NCI-H1930 (cell line): ENCODE data around the gene KCP.

Source experiments
- DNase-seq, 2 experiments: peaks; one replicate each; lab custom pipeline; 2025; lab: John Stamatoyannopoulos, UW

The KCP gene

DNA sequence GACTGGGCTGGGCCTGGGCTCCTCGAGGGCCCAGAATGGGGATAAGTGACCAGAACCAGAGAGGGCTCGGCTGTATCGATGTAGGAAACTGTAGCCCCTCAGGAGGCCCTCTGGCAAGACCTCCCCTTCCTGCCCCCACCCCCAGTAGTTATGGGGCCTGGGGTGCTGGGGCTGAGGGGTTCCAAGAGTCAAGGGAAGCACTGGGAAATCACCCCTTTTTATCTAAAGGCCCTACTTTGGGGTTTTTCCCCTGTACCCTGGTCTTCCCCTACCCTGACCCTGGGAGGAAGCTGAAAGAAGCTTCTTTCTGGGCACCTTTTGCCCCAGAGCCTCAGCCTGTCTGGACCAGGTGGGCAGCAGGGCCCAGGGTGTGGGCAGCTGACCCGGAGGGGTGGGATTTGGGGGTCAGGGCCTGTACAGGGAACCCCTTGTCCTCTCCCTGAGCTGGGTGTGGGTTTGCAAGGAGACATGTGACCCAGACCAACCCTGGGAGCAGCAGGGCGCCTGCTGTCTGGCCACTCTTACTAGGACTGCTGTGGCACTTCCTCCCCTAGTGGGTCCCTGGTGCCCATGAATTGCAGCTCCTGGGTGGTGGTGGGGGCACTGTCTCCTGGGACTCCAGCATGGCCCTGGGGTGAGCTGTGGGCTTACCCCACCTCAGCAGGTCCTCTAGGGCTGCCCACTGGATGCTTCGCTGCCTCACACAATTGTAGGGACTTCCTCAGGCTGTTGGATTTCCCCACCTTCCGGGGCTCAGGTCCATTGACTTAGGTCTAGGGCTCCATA is 28.8 kb upstream of the KCP start:
- DNase-seq = no peak

DNA sequence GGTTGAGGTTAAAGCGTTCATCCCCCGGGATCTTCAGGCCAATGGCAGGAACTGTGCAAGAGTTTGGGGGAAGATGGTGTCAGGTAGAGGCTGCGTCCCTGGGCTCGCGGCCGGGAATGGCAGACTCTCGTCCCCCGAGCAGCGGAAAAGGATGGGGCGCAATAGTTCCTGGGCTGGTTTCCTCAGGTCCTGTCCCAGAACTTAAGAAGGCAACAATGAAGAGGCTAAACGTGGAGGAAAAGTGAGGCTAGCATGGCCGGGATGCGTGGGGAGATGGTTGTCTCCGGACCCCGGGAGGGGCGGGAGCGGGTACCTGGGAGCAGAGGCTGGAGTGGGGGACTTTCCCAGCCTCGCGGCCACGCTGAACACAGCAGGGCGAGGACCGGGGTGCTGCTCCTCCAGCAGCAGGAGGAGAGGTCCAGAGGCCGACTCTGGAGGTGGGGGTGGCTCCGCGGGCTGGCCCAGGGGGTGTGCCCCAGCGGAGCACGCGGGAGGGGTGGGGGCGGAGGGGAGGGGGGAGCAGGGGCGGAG is 28.1 kb upstream of the KCP start:
- no peak for DNase-seq

GRCh38 chr7:128937647-128938543 is 27.4 kb upstream of the KCP start, which contains the start of gene IRF5:
IRF5 (plus strand) TSS chr7:128937927; CDS start chr7:128942082, 4,155 bp downstream.
- peak in 1 of 2 experiments; percentile 55 for DNase-seq

GRCh38 chr7:128937271-128937646 is 26.8 kb upstream of the KCP start:
- no peak for DNase-seq

GRCh38 chr7:128936798-128937197 is 26.3 kb upstream of the KCP start:
- no peak for DNase-seq

DNA sequence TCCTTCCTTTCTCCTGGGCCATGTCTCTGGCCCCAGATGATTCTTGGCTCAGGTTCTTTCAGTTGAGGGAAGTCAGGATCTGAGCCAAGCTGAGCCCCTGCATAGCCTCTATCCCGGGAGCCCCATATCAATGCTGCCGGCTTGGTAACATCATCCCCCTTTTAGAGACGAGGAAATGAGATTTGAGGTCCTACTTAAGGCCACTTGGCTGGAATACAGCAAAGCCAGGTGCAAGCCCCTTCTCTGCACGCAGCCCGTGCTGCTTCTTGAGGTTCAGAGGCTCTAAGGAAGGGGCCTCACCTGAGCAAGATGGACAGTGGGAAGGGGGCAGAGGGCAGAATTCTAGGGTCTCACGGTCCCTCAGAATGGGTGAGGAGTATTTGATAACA is 24.8 kb upstream of the KCP start:
- no peak for DNase-seq

DNA sequence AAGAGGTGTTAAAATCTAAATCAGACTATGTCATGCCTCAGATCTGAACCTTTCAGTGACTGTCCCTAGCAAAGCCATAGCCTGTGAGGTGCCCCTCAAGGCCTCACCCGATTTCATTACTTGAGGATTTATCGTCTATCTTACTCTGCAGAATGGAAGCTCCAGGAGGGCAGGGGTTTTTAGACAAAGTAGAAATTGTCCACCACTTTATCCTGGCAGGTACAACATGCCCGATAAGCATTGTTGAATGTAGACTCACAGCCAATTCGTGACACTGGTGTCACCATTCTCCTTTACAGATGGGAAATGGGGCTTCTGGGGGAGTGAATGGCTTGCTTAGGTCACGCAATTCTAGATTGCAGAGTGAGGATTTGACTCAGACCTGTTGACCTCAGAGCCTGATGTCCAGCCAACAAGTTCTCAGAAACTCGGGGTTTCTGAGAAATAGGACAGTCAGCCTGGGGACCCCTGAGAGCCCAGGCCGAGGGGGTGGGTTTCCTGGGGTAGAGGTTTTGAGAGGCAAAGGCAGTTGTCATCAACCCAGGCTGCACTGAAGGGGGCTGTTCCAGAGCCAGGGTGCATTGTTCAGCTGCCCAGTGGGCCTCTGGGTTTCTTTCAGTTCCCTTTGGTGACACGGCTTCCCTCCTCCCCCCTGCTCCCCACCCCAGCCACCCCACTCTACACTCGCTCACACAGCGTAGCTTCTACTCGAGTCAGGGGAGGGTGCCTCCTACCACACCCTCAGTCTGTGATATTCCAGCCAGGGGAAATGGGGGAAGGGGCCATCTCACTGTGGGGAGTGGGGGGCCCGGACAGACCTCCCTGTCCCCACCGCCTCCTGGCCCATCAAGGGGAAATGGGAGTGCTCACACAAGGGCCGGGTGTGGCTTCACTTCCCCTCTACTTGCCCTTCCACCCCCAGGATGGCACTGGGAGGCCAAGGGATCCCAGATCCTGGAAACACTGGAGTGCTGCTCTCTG is 24.1 kb upstream of the KCP start:
- DNase-seq = no peak

GRCh38 chr7:128933180-128933891 is 22.8 kb upstream of the KCP start:
- DNase-seq = no peak

GRCh38 chr7:128932862-128933179 is 22.3 kb upstream of the KCP start:
- no peak for DNase-seq

DNA sequence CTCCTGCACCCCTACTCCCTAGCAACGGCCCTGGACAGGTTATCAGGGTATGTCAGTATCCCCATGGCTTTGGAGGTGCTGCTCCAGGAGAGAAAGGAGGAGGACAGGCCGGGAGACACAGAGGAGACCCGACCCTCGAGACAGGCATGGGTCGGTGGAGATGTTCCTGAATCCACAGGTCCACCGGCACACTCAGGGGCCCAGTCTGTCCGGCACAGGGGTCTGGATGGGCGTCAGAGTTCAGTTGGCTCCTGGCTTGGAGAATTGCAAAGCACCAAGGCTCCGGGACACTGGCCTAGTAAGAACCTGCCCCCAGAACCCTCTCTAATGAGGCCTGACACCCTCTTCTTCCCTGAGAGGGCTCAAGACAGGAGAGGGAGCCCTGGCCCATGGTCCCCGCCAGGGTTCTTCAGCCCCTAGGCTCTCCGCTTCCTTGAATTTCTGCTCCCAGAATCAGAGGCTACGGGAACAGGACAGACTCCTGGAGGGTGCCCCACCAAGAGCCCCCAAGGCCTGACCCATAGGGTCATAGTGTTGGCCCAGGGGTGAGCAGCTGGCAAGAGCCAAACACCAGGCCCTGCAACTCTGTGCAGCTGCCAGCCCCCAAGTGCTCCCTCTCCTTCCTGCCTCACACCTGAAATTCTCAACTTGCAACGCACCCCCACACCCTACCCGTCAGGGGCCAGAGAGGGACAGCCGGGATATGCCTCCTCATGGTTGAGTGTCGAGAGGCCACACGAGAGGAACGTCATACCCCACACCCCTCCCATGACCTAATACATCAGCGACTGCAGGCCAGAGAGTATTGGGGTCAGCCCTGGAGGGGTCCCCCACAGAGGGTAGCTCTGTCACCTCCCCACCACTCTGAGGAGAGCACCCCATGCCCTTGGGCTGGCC is 21.7 kb upstream of the KCP start:
- DNase-seq = no peak

DNA sequence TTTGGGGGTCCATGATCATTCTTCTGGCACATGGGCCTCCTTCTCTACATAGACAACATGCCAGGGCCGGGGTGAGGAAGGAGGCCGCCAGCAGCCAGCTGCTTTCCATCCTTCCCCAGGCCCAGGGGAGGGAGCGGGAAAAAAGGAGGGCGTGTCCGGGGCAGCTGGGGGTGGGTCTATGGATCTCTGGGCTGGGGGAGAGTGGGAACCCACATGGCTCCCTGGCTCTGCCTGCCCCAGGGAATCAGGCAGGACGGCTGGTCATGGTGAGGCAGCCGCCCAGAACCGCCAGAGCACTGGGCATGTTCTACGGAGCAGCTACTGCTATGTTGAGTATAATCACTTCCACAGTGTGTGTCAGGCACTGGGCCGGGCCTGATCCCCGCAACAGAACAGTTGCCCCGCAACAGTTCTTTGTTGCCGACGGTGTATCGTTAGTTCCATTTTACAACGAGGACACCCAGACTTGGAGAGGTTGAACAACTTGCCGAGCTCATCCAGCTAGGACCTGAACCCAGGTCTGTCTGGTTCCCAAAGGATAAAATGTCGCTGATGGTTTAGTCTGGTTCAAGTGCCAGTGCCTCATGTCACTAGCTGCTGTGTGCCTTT is 20.8 kb upstream of the KCP start:
- no peak for DNase-seq

DNA sequence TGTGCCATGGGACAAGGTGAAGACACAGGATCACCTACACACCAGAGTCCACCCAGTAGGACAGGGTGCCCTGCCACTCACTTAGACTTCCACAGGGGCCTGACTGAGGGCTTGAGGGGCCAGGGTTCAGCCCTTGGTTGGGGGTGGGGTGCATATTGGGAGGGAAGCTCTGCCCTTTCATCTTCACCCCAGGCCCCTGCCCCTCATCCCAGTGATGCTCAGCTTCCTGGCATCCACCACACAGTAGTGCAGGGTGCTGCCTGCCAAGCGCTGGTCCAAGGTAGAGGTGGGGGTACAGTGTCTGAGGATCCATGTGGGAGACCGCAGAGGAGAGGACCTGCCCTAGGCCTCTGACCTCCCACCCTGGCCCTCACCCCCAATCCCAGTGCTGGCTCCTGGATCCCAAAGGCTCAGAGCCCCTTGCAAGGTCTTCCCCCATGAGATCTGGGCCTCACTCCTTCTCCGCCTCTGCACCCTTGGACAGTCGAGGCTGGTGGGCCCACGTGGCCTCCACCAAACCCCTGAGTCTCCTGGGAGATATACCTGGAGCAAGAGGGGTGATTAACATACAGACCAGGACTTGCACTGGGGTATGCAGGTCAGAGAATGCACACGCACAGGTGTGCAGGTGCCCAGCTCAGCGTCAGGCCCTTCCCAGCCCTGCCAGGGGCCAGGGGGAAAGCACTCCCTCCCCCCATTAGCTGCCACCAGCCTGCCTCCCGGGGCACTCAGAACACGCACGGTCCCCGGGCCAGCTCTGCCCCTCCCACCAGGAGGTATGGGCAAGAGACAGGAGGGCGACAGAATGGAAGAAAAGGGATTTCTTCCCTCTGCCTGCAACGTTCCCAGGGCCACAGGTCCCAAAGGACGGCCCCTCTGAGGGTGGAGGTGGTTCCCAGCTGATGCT is 18.6 kb upstream of the KCP start:
- no peak for DNase-seq

DNA sequence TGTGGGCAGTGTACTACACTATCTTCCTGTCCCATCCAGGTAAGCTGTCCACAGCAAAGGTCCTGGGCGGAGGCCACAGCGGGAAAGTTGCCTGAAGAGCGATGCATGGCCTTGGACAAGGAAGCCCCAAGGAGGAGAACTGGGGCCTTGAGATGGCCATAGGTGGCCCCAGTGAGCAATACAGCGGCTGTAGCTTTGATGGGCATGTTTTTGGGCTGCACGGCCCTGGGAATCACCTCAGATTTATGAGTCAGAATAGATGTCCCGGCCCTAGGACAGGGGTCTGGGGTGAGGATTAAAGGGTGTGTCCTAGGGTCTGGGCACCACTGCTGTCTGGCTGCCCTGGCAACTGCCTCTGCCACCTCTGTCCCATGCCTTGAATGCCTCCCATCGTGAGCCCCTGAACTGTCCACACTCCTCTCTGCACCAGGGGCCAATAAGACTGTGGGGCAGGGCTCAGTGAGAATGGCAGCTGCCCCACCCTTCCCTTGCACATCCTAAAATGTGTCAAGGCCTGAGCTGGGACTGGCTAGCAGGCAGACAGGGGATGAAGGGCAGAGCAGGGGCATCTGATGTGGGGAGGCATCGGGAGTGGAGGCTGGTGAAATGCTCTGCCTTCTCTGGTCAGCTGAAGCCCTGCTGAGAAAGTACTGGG is 17.8 kb upstream of the KCP start:
- DNase-seq = no peak

- no peak for DNase-seq
Measured at GRCh38 chr7:128924707-128925588, 14.4 kb upstream of the KCP start.

DNA sequence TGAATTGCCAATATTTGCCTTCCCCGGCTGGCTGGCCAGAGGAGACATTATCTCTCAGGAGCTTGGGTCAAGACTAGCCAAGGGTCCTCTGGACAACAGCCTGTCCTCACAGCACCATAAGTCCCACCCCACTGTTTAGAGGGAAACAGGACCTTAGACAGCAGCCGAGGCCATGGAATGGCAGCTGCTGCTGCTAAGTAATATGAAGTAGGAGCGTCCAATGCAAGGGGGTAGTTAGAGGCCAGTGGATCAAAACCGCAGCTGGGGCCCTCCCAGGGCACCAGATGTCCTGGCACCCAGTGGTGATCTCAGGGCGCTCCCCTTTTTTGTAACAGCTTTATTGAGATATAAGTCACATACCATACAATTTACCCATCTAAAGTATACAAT is 12.9 kb upstream of the KCP start:
- no peak for DNase-seq

- no peak for DNase-seq
Measured at GRCh38 chr7:128922496-128923410, 12.2 kb upstream of the KCP start.
